Heart right ventricle (tissue), 16 donors: Measurements from ENCODE around the gene PRAMEF12. TPM values are rescaled to one million over a fixed set of nuclear protein-coding genes. Genes with fewer than 3 reads are reported as not detected.

Experiments used
- ATAC-seq, 8 donors: fragments of 200-7000 bp; cut with Tn5 transposase; one replicate each; pipeline ENCODE4 v1.9.1; 2020; ENCODE audit warnings: mild to moderate bottlenecking in 8 of 8, moderate library complexity in 8 of 8, moderate number of reproducible peaks in 1 of 8
- DNase-seq, 2 donors: peaks; one replicate each; pipeline ENCODE4 v3.0.0-alpha.2; 2020
- H3K27ac ChIP-seq, 10 donors: fragments of 200-600 bp; sonication (generic) in 2 of 10; one replicate each; pipeline versions ENCODE4 v1.5.0 to v1.8.0; 2020 to 2022; ENCODE audit warnings: mild to moderate bottlenecking in 3 of 10
- H3K27me3 ChIP-seq, 7 donors: fragments of 200-600 bp; one replicate each; pipeline ENCODE4 v1.8.0; 2021 to 2022; ENCODE audit warnings: mild to moderate bottlenecking in 2 of 7
- H3K36me3 ChIP-seq, 9 donors: fragments of 200-600 bp; sonication (generic) in 1 of 9; one replicate each; pipeline versions ENCODE4 v1.5.0 to v1.8.0; 2020 to 2022; ENCODE audit warnings: mild to moderate bottlenecking in 2 of 9
- H3K4me1 ChIP-seq, 9 donors: fragments of 200-600 bp; sonication (generic) in 1 of 9; one replicate each; pipeline versions ENCODE4 v1.5.0 to v1.8.0; 2020 to 2022; ENCODE audit warnings: mild to moderate bottlenecking in 4 of 9
- H3K4me3 ChIP-seq, 10 donors: fragments of 200-600 bp; sonication (generic) in 2 of 10; one replicate each; pipeline versions ENCODE4 v1.5.0 to v1.8.0; 2020 to 2022; ENCODE audit warnings: mild to moderate bottlenecking in 7 of 10, moderate library complexity in 2 of 10
- H3K9me3 ChIP-seq, 11 donors: fragments of 200-600 bp in 10 of 11; sonication (generic) in 2 of 11; one replicate each; pipeline versions ENCODE4 v1.5.0 to v1.8.0; 2013 to 2022; ENCODE audit warnings: mild to moderate bottlenecking in 2 of 11, control low read depth in 1 of 11, moderate library complexity in 1 of 11
- CTCF ChIP-seq, 9 donors: fragments of 200-600 bp; sonication (generic) in 2 of 9; IDR thresholded peaks; one replicate each; pipeline versions ENCODE4 v1.5.0 to v1.8.0; 2021 to 2022; ENCODE audit warnings: antibody characterized with exemption in 9 of 9, mild to moderate bottlenecking in 5 of 9, moderate library complexity in 1 of 9
- WGBS, 2 donors: extraction: QIAGEN DNeasy Blood & Tissue Kit; methylation state at CpG; one replicate each; pipeline ENCODE4 v1.1.7; 2013; ENCODE audit warnings: inconsistent platforms in 1 of 2; 5-methylcytosine and 5-hydroxymethylcytosine counted together
- intact Hi-C, 10 donors: fragments of 100-400 bp; cut with DNase I; formaldehyde crosslinking; loops; one replicate each; pipeline versions ENCODE4 v1.11.1 to v1.14.2; 2022
- polyA plus RNA-seq, 2 donors: library from polyadenylated mRNA; stranded (reverse); fragments of 200-250 nt; gene quantifications; one replicate each; pipeline ENCODE4 v1.2.3, GENCODE V29; 2013
- total RNA-seq, 10 donors: library from RNA; stranded (reverse); fragmentation: NEBNext Ultra II Directional in 3 of 10; extraction: Animal tissue kit (Norgen Biotek cat#: 25700) in 3 of 10; gene quantifications; one replicate each; pipeline versions ENCODE4 v1.2.1 to v1.2.4, GENCODE V29; 2021 to 2023
- donor health status: Arrhythmogenic right ventricular cardiomyopathy.
- donor health status: ischemic (EF 13 %, LVEDD 7.1; RV severe dilation, severe dysfunction).
- donor health status: healthy with polysubstance abuse.
- donor health status: DM: no; HTN: yes; CAD: no.
- donor health status: DM: no; HTN: no; CAD: no.
- donor health status: ischemic (EF 25% LVEDD 6.9; RV normal size, moderate dysfunction).
- donor health status: ischemic (EF 25% LVEDD 5.7; RV mildly dilated, moderate dysfunction).
- donor health status: healthy.
- donor health status: DM: yes; HTN: yes; CAD: no.
- donor health status: Ischemic cardiomyopathy.
- donor health status: ischemic (EF 35%, LVEDD 5.7; RV mildly dilated, moderate dysfunction).
- donor health status: nonischemic (EF 11% LVEDD 7.7; RV severe dilation, severe dysfunction).
- donor health status: DM: yes; HTN: yes; CAD: no.
- donor health status: PGD.
- donor health status: ischemic (EF 29% LVEDD 5.4; RV normal size, mild dysfunction).
- donor health status: nonischemic (EF 23%, LVEDD 6.1; RV moderate dilation, normal function).

PRAMEF12 gene
- total and polyA plus RNA-seq, 12 donors, result not detected

GRCh38 chr1:12769976-12770505 is 3.5 kb upstream of the PRAMEF12 start:
- TF ChIP-seq CTCF (IDR thresholded peaks at IDR 0.05), result no peak
- H3K4me3 ChIP-seq, result no peak overlapping the region
- ATAC-seq, result no peak
- whole genome bisulfite sequencing, 2 donors, result 52 to 54% methylated on average over 7 of the region's 7 CpGs
- no peak for DNase-seq
- no peak overlapping the region for H3K27ac ChIP-seq
- no peaks in the 10 kb centered on the region for H3K4me1 ChIP-seq
- peaks cover 0 to 50% (median 35%) of the 10 kb centered on the region in 7 donors for H3K27me3 ChIP-seq
- peaks cover 0 to 5% (median 0%) of the 10 kb centered on the region in 11 donors for H3K9me3 ChIP-seq
- H3K36me3 ChIP-seq, result no peaks in the 10 kb centered on the region
- intact Hi-C loops, result no loop called here

- H3K27me3 ChIP-seq, result peaks cover 0 to 54% (median 37%) of the 10 kb centered on the region in 7 donors
- 74 to 75% methylated on average over 2 of the region's 2 CpGs for WGBS, 2 donors
These were observed 2.9 kb upstream of the PRAMEF12 start for GRCh38 chr1:12770620-12771019.

GRCh38 chr1:12771186-12771585 is 2.4 kb upstream of the PRAMEF12 start:
- 60 to 67% methylated on average over 5 of the region's 5 CpGs for WGBS, 2 donors
- no peaks in the 10 kb centered on the region for H3K4me1 ChIP-seq
- TF ChIP-seq CTCF (IDR thresholded peaks at IDR 0.05), result no peak
- no peak overlapping the region for H3K4me3 ChIP-seq
- H3K27ac ChIP-seq, result no peak overlapping the region
- no peaks in the 10 kb centered on the region for H3K36me3 ChIP-seq
- intact Hi-C loops, result no loop called here
- ATAC-seq (no peak), DNase-seq (no peak)
- peaks cover 0 to 54% (median 39%) of the 10 kb centered on the region in 7 donors for H3K27me3 ChIP-seq
- H3K9me3 ChIP-seq, result peaks cover 0 to 5% (median 0%) of the 10 kb centered on the region in 11 donors

More at GRCh38 chr1:12770620-12771019, 2.9 kb upstream of the PRAMEF12 start:
- DNase-seq (no peak), ATAC-seq (no peak)
- no peaks in the 10 kb centered on the region for H3K4me1 ChIP-seq
- no peaks in the 10 kb centered on the region for H3K36me3 ChIP-seq
- H3K9me3 ChIP-seq, result peaks cover 0 to 5% (median 0%) of the 10 kb centered on the region in 11 donors
- no peak for TF ChIP-seq CTCF (IDR thresholded peaks at IDR 0.05)
- H3K4me3 ChIP-seq, result no peak overlapping the region
- no peak overlapping the region for H3K27ac ChIP-seq
- intact Hi-C loops, result no loop called here

GRCh38 chr1:12772520-12772919 is 1.0 kb upstream of the PRAMEF12 start:
- H3K4me3 ChIP-seq, result no peak overlapping the region
- no peak overlapping the region for H3K27ac ChIP-seq
- H3K27me3 ChIP-seq, result peaks cover 0 to 43% (median 37%) of the 10 kb centered on the region in 7 donors
- H3K36me3 ChIP-seq, result no peaks in the 10 kb centered on the region
- H3K9me3 ChIP-seq, result no peaks in the 10 kb centered on the region
- DNase-seq (no peak), ATAC-seq (no peak)
- TF ChIP-seq CTCF (IDR thresholded peaks at IDR 0.05), result no peak
- 82 to 89% methylated on average over 5 of the region's 5 CpGs for WGBS, 2 donors
- H3K4me1 ChIP-seq, result no peaks in the 10 kb centered on the region
- intact Hi-C loops, result no loop called here
